Left forelimb (tissue), 1 donor: ENCODE results near the gene PBX2.
A peak's percentile ranks its signal among the peaks of the same experiment; 100 is the strongest.
"Not testable (repeated sequence)": the region's sequence is repeated elsewhere in the genome, so short reads cannot be mapped to it uniquely, and the experiment has no call there.

Experiments used
- DNase-seq: peaks from one replicate; pipeline ENCODE4 v3.0.0-alpha.2; 2018; ENCODE audit warnings: low spot score

Gene PBX2

GRCh38 chr6:32190054-32190851, at the start of gene PBX2:
Gene PBX2 (minus strand): TSS chr6:32190202. CDS start chr6:32189915, 287 bp downstream.
- DNase-seq, result peak; percentile 96

- no peak for DNase-seq
Observed at GRCh38 chr6:32239462-32239861, 49.5 kb upstream of the PBX2 start.

- DNase-seq, result no peak
Observed at GRCh38 chr6:32234934-32235333, 44.9 kb upstream of the PBX2 start.

GRCh38 chr6:32226434-32226833, 36.4 kb upstream of the PBX2 start:
- no peak for DNase-seq

- no peak for DNase-seq
Observed at GRCh38 chr6:32224696-32225095, 34.7 kb upstream of the PBX2 start.

GRCh38 chr6:32223258-32224235, 33.5 kb upstream of the PBX2 start, which contains the start of gene NOTCH4:
Gene NOTCH4 (minus strand): TSS chr6:32224067. CDS start chr6:32223928, 139 bp downstream.
- DNase-seq, result no peak

GRCh38 chr6:32222333-32223230, 32.6 kb upstream of the PBX2 start:
- no peak for DNase-seq

GRCh38 chr6:32220021-32220420, 30.0 kb upstream of the PBX2 start:
- DNase-seq, result no peak

GRCh38 chr6:32218167-32218566, 28.2 kb upstream of the PBX2 start:
- no peak for DNase-seq

- no peak for DNase-seq
Observed at GRCh38 chr6:32216998-32217397, 27.0 kb upstream of the PBX2 start.

- DNase-seq, result no peak
Observed at GRCh38 chr6:32216285-32216684, 26.3 kb upstream of the PBX2 start.

- DNase-seq, result no peak
Observed at GRCh38 chr6:32215617-32216016, 25.6 kb upstream of the PBX2 start.

- no peak for DNase-seq
Observed at GRCh38 chr6:32214126-32214525, 24.1 kb upstream of the PBX2 start.

- DNase-seq, result no peak
Observed at GRCh38 chr6:32213649-32214048, 23.6 kb upstream of the PBX2 start.

GRCh38 chr6:32212076-32212760, 22.2 kb upstream of the PBX2 start:
- no peak for DNase-seq

- DNase-seq, result not testable (repeated sequence)
Observed at GRCh38 chr6:32211432-32211831, 21.4 kb upstream of the PBX2 start.

- peak; percentile 15 for DNase-seq
Observed at GRCh38 chr6:32210191-32210601, 20.2 kb upstream of the PBX2 start.

- DNase-seq, result no peak
Observed at GRCh38 chr6:32208996-32209395, 19.0 kb upstream of the PBX2 start.

GRCh38 chr6:32204268-32204715, 14.3 kb upstream of the PBX2 start:
- DNase-seq, result no peak

GRCh38 chr6:32203426-32204267, 13.6 kb upstream of the PBX2 start:
- DNase-seq, result no peak
